Measurements from ENCODE around the gene CACNA1C. TPM values are rescaled to one million over a fixed set of nuclear protein-coding genes. Genes with fewer than 3 reads are reported as not detected.

Gene CACNA1C
- total RNA-seq, 1 donor from 2014 or later = 1.6 TPM

DNA sequence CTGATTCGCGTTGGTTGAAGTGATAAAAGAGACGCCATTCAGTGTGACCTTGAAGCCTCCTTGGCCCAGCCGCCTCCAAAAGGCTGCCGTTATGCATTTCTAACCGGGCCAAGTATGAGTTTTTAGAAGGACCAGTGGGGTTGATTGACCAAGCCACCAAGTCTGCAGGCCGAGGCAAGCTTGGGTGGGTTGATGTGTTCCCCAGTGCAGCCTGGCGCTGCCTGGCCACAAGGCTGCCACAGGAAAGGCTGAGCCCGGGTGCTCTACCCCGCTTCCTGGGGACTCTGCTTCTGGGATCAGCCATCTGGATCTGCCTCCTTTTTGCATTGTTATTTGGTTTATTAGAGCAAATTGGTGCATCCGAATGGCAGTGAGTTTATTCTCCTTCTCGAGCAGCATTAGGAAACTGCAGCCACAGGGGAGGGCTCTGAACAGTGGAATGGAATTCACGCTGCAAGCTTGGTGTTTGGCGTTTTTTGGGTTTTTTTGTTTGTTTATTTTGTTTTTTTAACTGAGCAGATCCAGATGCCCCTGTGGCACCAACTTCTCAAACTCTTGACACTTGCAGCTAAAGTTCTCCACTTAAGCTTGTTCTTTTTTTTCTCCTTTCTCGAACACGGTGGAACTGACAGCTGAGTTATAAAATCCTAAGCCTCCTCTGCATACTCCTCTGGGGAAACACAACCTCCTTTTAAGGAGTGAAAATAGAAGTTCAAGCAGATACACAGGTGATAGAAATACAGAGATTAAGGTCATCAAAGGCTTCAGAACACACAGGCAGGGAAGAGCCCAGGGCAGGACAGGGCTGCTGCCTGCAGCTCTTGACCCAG, 596.6 kb downstream of the CACNA1C start:
- no peak overlapping the region for H3K27ac Mint-ChIP-seq (ENCODE audit: unreplicated experiment)
- H3K4me3 Mint-ChIP-seq = no peak overlapping the region
- TF ChIP-seq, protein P1, sequence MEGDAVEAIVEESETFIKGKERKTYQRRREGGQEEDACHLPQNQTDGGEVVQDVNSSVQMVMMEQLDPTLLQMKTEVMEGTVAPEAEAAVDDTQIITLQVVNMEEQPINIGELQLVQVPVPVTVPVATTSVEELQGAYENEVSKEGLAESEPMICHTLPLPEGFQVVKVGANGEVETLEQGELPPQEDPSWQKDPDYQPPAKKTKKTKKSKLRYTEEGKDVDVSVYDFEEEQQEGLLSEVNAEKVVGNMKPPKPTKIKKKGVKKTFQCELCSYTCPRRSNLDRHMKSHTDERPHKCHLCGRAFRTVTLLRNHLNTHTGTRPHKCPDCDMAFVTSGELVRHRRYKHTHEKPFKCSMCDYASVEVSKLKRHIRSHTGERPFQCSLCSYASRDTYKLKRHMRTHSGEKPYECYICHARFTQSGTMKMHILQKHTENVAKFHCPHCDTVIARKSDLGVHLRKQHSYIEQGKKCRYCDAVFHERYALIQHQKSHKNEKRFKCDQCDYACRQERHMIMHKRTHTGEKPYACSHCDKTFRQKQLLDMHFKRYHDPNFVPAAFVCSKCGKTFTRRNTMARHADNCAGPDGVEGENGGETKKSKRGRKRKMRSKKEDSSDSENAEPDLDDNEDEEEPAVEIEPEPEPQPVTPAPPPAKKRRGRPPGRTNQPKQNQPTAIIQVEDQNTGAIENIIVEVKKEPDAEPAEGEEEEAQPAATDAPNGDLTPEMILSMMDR (conservative IDR thresholded peaks at IDR 0.05) = no peak
- no peaks in the 10 kb centered on the region for H3K4me1 Mint-ChIP-seq
- no peak for DNase-seq (ENCODE audit: low read depth, low spot score)
- no peaks in the 10 kb centered on the region for H3K9me3 Mint-ChIP-seq
- no peaks in the 10 kb centered on the region for H3K36me3 Mint-ChIP-seq (ENCODE audit: low read depth)
- H3K27me3 Mint-ChIP-seq (ENCODE audit: low read depth) = peaks cover 4% of the 10 kb centered on the region

DNA sequence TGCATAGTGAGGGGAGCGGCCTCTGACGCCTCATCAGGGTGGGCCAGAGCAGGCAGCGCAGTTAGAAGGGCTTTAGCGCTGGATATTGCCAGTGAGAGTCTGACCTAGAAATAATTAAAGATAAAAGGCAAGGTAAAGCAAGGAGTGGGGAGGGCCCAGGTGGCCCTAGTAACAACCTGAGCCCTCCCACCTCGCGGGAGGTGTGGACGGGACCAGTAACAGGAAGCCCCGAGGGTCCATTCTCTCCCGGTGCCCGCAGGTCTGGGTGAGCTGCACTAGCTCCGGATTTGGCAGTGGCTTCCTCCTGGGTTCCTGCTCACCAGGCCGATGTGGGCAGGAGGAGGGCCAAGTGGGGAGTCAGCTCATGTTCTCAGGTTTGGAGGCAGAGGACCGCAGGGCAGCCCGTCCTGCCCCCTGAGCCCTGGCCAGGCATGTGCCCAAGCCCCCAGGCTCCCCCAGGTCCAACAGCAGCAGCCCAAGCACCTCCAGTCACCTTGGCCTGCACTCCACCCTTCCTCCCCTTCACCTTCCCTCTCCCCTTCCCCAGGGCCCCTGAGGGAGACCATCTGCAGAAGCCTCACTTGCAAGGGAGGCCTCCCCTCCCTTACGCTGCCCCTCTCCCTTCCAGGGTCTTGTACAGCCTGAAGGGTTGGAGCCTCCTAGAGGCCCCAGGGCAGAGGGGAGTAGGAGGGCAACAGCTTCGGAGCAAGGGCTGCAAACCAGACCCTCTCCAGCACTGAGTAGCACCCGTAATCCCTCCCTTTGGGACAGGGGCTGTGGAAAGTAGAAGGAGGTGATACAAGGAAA, 597.7 kb downstream of the CACNA1C start:
- H3K9me3 Mint-ChIP-seq = no peaks in the 10 kb centered on the region
- no peak overlapping the region for H3K4me3 Mint-ChIP-seq
- no peak overlapping the region for H3K27ac Mint-ChIP-seq (ENCODE audit: unreplicated experiment)
- no peaks in the 10 kb centered on the region for H3K36me3 Mint-ChIP-seq (ENCODE audit: low read depth)
- no peaks in the 10 kb centered on the region for H3K27me3 Mint-ChIP-seq (ENCODE audit: low read depth)
- TF ChIP-seq, protein P1 (conservative IDR thresholded peaks at IDR 0.05) = no peak
- DNase-seq (ENCODE audit: low read depth, low spot score) = no peak
- H3K4me1 Mint-ChIP-seq = no peaks in the 10 kb centered on the region

DNA sequence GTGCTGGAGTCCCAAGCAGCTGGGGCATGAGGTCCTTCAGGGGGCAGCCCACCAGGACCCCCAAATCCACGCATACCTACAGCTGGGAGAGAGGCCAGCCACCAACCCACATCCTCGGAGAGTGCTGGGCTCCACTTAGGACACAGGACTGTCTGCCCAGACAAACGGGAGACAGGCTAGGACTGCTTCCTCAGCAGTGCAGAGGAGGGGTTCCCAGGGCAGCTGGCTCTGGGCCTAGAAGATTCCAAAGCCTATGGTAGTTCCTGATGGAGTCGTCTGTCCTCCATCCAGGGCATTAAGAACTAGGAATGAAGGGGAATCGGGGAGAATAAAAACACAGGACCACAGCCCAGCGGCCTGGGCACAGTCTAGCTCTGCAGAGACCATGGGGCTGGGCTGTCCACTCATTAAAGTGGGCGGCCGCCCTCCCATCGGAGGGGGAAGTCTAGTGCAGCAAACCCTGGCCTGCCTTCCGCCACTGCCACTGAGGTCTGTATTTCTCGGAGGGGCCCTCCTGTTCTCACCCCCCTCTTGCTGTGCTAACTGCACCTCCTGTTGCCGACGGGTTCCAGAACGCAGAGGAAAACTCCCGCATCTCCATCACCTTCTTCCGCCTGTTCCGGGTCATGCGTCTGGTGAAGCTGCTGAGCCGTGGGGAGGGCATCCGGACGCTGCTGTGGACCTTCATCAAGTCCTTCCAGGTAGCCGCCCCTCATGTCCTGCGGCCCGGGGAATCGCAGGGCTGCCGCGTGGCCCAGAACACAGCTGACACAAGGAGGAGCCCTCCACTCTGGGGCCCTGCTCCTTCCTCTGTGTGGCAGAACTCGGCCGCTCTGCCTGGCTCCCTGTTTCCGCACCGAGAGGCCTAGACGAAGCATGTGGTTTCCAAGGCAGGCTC, 598.5 kb downstream of the CACNA1C start:
- Mint-ChIP-seq H3K36me3 (ENCODE audit: low read depth) (no peaks in the 10 kb centered on the region), H3K27me3 (ENCODE audit: low read depth) (no peaks in the 10 kb centered on the region), H3K27ac (ENCODE audit: unreplicated experiment) (no peak overlapping the region), H3K9me3 (no peaks in the 10 kb centered on the region), H3K4me1 (no peaks in the 10 kb centered on the region), H3K4me3 (no peak overlapping the region)
- TF ChIP-seq, protein P1 (conservative IDR thresholded peaks at IDR 0.05) = no peak
- DNase-seq (ENCODE audit: low read depth, low spot score) = no peak

DNA sequence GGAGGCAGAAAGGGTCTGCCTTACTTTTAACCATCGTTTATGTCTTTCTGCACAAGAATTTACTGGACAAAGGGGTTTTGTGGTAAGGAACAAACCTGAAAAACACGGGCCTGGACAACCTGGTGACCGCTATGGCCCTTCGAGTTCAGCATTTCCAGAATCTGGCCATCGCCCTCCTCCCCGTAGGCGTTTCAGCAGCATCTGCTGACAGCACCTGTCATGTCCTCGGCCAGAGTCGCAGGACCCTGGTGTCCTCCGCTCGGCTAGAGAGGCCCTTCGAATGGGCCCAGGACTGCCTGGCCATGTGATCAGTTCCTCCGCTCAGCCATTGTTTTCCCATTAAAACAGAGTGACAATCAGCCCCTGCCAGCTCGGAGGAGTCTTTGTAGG, 599.2 kb downstream of the CACNA1C start:
- no peak for DNase-seq (ENCODE audit: low read depth, low spot score)
- Mint-ChIP-seq H3K4me3 (no peak overlapping the region), H3K27me3 (ENCODE audit: low read depth) (no peaks in the 10 kb centered on the region), H3K4me1 (no peaks in the 10 kb centered on the region), H3K27ac (ENCODE audit: unreplicated experiment) (no peak overlapping the region), H3K36me3 (ENCODE audit: low read depth) (no peaks in the 10 kb centered on the region), H3K9me3 (no peaks in the 10 kb centered on the region)
- TF ChIP-seq, protein P1 (conservative IDR thresholded peaks at IDR 0.05) = no peak

DNA sequence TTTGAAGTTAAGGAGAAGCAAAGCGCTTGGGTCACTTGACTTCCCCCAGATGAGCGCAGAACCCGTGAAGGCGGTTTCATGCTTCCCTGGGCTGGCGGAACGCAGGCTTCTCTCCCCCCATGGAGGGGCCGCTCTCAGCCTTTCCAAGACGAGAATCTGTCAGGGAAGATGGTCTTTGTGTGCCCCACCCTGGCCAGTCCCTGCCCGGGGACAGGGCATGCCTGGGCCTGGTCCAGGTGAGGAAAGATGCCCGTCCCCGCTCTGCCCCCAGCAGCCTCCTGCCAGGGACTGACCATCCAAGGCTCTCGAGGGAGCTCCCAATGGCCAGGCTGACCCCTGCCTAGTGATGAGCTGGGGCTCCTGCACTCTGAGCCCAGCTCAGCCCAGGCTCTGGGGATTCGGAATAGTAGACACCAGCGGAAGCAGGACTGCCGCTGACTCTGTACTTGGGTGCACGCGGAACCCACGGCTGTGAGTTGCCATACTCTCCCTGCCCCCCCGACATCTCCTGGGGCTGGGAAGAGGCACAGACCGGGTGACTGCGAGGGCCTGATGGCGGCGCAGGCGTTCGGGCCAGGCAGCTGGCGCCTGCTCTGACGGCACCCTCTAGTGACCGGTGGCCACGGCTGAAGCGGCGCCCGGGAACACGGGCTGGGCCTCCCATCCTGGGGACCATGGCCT, 599.8 kb downstream of the CACNA1C start:
- Mint-ChIP-seq H3K4me1 (no peaks in the 10 kb centered on the region), H3K4me3 (no peak overlapping the region), H3K27me3 (ENCODE audit: low read depth) (no peaks in the 10 kb centered on the region), H3K27ac (ENCODE audit: unreplicated experiment) (no peak overlapping the region), H3K9me3 (no peaks in the 10 kb centered on the region), H3K36me3 (ENCODE audit: low read depth) (no peaks in the 10 kb centered on the region)
- TF ChIP-seq, protein P1 (conservative IDR thresholded peaks at IDR 0.05) = no peak
- DNase-seq (ENCODE audit: low read depth, low spot score) = no peak
